ENCODE results near the gene ULK1.

The ULK1 gene

DNA sequence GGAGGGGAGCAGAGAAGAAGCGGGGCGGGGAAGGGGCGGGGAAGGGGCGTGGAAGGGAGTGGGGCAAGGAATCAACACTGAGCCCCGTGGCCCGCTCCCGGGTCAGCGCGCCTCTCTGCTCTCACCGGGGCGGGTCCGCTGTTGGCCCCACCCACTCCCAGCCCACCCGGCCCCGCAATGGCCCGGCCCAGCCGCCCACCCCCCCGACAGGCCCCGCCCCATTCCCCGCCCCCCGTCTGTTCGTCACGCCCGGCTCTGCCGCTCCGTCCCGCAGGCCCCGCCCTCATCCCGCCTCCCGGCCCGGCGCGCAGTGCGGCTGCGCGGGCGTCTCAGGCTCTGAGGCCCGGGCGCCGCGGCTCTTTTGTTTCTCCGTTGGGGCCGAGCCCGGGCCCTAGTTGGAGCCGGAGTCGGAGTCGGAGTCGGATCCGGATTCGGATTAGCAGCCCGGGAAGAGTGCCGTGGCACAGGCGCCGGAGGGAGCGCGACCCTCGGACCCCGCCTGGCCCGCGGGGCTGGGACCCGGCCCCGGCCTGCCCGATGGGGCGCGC is at the start of gene ULK1:
Gene ULK1, plus strand, starts transcription at position 310 of the 548 bp plus-strand sequence. CDS start 380 bp downstream, outside the sequence.
- DNase-seq (ENCODE audit: low read depth in 2 of 2) = peak; percentile 90 to 93

DNA sequence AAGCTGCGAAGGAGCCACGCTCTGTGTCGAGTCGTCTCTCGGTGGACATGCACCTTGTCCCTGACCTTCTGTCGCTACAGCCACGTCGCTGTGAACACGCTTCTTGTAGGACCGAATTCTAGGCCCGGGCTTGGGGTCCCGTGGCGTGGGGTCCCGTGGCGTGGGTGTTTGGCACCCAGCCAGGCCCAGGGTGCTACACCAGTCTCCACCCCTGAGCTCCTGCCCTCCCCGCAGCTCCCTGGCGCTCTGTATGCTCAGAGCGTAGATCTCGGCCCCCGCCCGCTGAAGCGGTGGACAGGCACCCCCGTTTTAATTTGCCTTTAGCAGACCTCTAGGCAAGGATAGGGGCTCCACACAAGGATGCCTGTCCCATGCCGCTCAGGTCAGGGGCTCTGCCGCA is 49.8 kb upstream of the ULK1 start:
- DNase-seq (ENCODE audit: low read depth in 2 of 2) = no peak

DNA sequence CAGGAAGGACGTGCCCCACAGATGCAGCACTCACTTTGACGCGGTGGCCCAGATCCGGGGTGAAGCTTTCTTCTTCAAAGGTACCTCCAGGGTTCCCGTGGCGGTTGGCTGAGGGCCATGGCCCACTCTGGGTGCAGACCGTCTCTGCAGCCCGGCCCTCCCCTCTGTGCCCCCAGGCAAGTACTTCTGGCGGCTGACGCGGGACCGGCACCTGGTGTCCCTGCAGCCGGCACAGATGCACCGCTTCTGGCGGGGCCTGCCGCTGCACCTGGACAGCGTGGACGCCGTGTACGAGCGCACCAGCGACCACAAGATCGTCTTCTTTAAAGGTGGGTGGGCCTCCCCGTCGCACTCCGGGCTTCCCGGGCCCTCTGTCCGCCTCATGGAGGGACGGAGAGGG is 49.3 kb upstream of the ULK1 start:
- no peak for DNase-seq (ENCODE audit: low read depth in 2 of 2)

GRCh38 chr12:131847456-131847855 is 47.0 kb upstream of the ULK1 start:
- DNase-seq (ENCODE audit: low read depth in 2 of 2) = no peak

GRCh38 chr12:131848753-131849152 is 45.7 kb upstream of the ULK1 start:
- DNase-seq (ENCODE audit: low read depth in 2 of 2) = no peak

DNA sequence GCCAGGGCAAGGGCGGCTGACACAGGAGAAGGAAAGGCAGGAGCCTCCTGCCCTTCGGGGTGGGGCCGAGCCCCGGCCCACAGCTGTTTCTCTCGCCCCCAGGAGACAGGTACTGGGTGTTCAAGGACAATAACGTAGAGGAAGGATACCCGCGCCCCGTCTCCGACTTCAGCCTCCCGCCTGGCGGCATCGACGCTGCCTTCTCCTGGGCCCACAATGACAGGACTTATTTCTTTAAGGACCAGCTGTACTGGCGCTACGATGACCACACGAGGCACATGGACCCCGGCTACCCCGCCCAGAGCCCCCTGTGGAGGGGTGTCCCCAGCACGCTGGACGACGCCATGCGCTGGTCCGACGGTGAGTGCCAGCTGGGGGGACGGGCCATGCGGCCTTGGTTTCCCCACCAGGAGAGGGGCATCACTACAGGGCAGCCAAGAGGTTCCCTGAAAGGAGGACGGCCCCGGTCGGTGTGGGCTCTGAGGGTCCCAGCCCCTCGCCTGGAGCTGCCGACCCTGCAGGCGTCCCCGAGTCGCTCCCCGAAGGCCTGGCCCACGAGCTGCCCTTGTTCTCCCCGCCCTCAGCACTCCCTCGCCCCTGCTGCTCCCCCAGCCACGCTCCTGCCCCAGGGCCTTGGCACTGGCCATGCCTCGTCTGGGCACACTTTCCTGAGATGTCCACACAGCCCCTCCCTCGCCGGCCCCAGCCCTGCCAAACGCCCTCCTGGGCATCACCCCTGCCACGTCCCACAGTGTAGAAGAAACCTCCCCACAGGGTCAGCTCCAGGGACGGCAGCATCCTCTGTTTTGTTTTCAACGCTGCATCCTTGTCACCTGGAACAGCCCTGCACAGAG is 44.5 kb upstream of the ULK1 start:
- DNase-seq (ENCODE audit: low read depth in 2 of 2) = no peak

GRCh38 chr12:131850856-131851559 is 43.4 kb upstream of the ULK1 start:
- DNase-seq (ENCODE audit: low read depth in 2 of 2) = no peak

GRCh38 chr12:131851741-131852550 is 42.5 kb upstream of the ULK1 start:
- no peak for DNase-seq (ENCODE audit: low read depth in 2 of 2)

GRCh38 chr12:131852551-131853299 is 41.7 kb upstream of the ULK1 start:
- DNase-seq (ENCODE audit: low read depth in 2 of 2) = no peak

GRCh38 chr12:131853832-131854797 is 40.3 kb upstream of the ULK1 start:
- no peak for DNase-seq (ENCODE audit: low read depth in 2 of 2)

GRCh38 chr12:131854861-131855476 is 39.5 kb upstream of the ULK1 start:
- no peak for DNase-seq (ENCODE audit: low read depth in 2 of 2)

DNA sequence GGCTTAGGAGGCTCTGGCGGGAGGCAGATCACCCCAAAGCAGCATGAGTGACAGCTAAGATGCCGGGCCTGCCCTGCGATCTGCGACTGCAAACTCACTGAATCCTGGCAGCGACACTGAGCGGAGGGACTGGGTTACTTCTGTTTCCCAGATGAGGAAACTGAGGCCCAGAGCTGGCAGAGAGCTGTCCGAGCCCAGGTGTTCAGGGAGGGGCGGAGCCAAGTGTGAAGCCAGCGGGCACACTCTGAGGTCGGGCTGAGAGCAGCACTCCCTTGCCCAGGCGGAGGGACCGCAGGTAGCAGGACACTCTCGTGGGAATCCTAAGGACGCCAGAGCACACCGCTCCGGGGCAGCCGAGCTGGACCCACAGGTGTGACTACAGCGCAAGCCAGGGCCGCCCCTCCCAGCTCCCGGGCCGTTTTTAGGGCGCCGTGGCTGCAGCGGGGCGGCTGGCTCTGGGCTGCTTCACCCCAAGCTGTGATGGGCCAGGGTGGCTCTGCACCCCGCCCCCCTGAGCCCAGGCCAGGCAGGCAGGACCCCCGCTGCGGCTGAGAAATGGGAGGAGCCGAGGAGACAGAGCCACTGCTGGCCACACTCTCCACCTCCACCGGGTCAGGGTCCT is 38.8 kb upstream of the ULK1 start:
- no peak for DNase-seq (ENCODE audit: low read depth in 2 of 2)

DNA sequence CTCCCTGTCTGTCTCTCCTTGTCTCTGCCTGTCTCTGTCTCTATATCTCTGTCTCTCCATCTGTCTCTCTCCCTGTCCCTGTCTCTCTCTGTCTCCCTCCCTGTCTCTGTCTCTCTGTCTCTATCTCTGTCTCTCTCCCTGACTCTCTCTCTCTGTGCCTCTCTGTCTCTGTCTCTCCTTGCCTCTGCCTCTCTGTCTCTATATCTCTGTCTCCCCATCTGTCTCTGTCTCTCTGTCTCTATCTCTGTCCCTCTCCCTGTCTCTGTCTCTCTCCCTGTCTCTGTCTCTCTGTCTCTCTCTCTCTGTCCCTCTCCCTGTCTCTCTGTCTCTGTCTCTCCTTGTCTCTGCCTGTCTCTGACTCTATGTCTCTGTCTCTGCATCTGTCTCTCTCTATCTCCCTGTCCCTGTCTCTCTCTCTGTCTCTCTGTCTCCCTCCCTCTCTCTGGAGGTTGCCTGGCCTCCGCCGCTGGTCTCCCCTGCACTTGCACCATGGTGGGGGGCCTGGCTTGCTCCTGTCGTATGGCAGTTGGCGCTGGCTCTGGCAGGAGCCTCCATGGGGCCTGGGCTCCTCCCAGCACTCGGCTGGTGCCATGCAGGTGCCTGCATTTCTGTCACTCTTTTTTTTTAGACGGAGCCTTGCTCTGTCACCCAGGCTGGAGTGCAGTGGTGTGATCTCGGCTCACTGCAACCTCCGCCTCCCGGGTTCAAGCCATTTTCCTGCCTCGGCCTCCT is 37.9 kb upstream of the ULK1 start:
- DNase-seq (ENCODE audit: low read depth in 2 of 2) = no peak

GRCh38 chr12:131857908-131858850 is 36.2 kb upstream of the ULK1 start:
- DNase-seq (ENCODE audit: low read depth in 2 of 2) = no peak

GRCh38 chr12:131860472-131861260 is 33.8 kb upstream of the ULK1 start:
- DNase-seq (ENCODE audit: low read depth in 2 of 2) = no peak

DNA sequence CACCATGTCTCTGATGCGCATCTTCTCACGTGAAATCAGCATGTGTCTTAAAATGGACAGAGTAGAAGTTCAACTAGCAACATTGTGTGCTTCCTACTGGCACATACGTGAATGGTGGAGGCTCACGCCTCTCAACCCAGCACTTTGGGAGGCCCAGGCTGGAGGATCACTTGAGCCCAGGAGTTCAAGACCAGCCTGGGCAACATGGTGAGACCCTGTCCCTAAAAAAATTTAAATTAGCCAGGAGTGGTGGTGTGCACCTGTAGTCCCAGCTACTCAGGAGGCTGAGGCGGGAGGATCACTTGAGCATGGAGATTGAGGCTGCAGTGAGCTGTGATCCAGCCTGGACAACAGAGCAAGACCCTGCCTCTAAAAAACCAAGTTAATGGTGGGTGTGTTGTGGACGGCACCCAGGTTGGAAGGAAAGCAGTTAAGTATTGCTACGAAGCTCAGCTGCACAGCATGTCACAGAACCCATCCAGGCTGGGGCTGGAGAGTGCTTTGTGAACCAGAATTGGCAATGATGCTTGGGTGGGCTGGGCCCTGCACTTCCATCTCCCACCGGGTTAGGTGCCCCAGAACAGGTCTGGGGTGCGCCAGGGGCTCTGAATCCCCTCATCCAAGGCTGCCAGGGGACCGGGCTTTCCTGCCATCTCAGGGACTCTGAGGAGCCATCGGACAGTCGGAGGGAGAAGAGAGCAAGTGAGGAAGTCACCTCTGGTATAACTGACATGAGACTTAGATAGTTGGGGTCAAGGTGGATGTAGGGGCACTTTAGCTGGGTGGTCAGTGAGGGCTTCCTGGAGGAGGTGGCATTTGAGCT is 33.0 kb upstream of the ULK1 start:
- no peak for DNase-seq (ENCODE audit: low read depth in 2 of 2)

Data from activated CD4-positive, alpha-beta T cell treated with anti-CD3 and anti-CD28 coated beads for 24 hours (primary cell).